HEK293 (cell line): Measurements from ENCODE around the gene SPIB.

Experiments used
- WT1 ChIP-seq: fragments of 450-650 bp; formaldehyde crosslinking; IDR thresholded peaks from 2 replicates; pipeline ENCODE4 v1.5.1; 2016; ENCODE audit warnings: missing biosample characterization, missing genetic modification characterization
- ZNF449 ChIP-seq: fragments of 450-650 bp; formaldehyde crosslinking; IDR thresholded peaks from 2 replicates; pipeline ENCODE4 v1.5.1; 2017; ENCODE audit warnings: missing biosample characterization, mild to moderate bottlenecking, missing genetic modification characterization, moderate library complexity
- TF ChIP-seq, protein P1 (sequence below): fragments of 450-650 bp; formaldehyde crosslinking; IDR thresholded peaks from 2 replicates; pipeline ENCODE4 v1.5.1; 2016; ENCODE audit warnings: missing biosample characterization, missing genetic modification characterization

- TF ChIP-seq, protein P1, sequence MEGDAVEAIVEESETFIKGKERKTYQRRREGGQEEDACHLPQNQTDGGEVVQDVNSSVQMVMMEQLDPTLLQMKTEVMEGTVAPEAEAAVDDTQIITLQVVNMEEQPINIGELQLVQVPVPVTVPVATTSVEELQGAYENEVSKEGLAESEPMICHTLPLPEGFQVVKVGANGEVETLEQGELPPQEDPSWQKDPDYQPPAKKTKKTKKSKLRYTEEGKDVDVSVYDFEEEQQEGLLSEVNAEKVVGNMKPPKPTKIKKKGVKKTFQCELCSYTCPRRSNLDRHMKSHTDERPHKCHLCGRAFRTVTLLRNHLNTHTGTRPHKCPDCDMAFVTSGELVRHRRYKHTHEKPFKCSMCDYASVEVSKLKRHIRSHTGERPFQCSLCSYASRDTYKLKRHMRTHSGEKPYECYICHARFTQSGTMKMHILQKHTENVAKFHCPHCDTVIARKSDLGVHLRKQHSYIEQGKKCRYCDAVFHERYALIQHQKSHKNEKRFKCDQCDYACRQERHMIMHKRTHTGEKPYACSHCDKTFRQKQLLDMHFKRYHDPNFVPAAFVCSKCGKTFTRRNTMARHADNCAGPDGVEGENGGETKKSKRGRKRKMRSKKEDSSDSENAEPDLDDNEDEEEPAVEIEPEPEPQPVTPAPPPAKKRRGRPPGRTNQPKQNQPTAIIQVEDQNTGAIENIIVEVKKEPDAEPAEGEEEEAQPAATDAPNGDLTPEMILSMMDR: no peak
- TF ChIP-seq WT1 (tag by site-specific recombination) (no peak), ZNF449 (tag by site-specific recombination) (no peak)
Measured at GRCh38 chr19:50393589-50393988, 25.1 kb upstream of the SPIB start.
